Stimulated activated CD4-positive, alpha-beta T cell treated with anti-CD3 and anti-CD28 coated beads, Interleukin-12 subunit alpha, Interleukin-12 subunit beta, amount 100 ng/mL, for 24 hours (primary cell): Measurements from ENCODE around the gene TSPO.

Experiments used
- DNase-seq, 2 experiments: peaks; one replicate each; pipeline ENCODE4 v3.0.0-alpha.2; 2020; ENCODE audit warnings: low read depth in 2 of 2

TSPO gene

GRCh38 chr22:43201486-43202219 is 50.3 kb downstream of the TSPO start:
- DNase-seq: no peak

GRCh38 chr22:43202326-43202725 is 51.0 kb downstream of the TSPO start:
- no peak for DNase-seq

GRCh38 chr22:43202756-43203410 is 51.5 kb downstream of the TSPO start:
- no peak for DNase-seq

GRCh38 chr22:43203471-43203981 is 52.2 kb downstream of the TSPO start:
- DNase-seq: no peak

GRCh38 chr22:43205261-43205691 is 53.9 kb downstream of the TSPO start:
- DNase-seq: no peak

- DNase-seq: no peak
Observed at GRCh38 chr22:43205748-43206508, 54.6 kb downstream of the TSPO start.

GRCh38 chr22:43206509-43207161 is 55.3 kb downstream of the TSPO start:
- DNase-seq: no peak

GRCh38 chr22:43207386-43207785 is 56.0 kb downstream of the TSPO start:
- no peak for DNase-seq

GRCh38 chr22:43207849-43208702 is 56.7 kb downstream of the TSPO start:
- no peak for DNase-seq

- DNase-seq: no peak
Observed at GRCh38 chr22:43208703-43209522, 57.6 kb downstream of the TSPO start.

- no peak for DNase-seq
Observed at GRCh38 chr22:43209523-43209890, 58.1 kb downstream of the TSPO start.

GRCh38 chr22:43209971-43210370 is 58.6 kb downstream of the TSPO start:
- no peak for DNase-seq

- no peak for DNase-seq
Observed at GRCh38 chr22:43210631-43211515, 59.5 kb downstream of the TSPO start.

GRCh38 chr22:43211941-43212433 is 60.6 kb downstream of the TSPO start:
- no peak for DNase-seq

GRCh38 chr22:43212434-43212952 is 61.1 kb downstream of the TSPO start:
- no peak for DNase-seq
